HL-60 (cell line): ENCODE data around the gene TMEM80.
"Not testable (repeated sequence)": the region's sequence is repeated elsewhere in the genome, so short reads cannot be mapped to it uniquely, and the experiment has no call there.

Experiments
- DNase-seq, 2 experiments: peaks; one replicate each; pipeline ENCODE4 v3.0.0-alpha.2; 2010 to 2020; ENCODE audit warnings: low read depth in 1 of 2, low spot score in 1 of 2
- H3K27ac ChIP-seq: fragments of 250-450 bp; sonication (Bioruptor Pico); replicated peaks from 2 replicates; pipeline ENCODE4 v1.5.1; 2020; ENCODE audit warnings: mild to moderate bottlenecking, moderate library complexity
- H3K27me3 ChIP-seq: fragments of 250-450 bp; sonication (Bioruptor Pico); 2 replicates; pipeline ENCODE4 v1.5.1; 2021; ENCODE audit warnings: mild to moderate bottlenecking, moderate library complexity; ENCODE audit not compliant: insufficient read depth, poor library complexity, severe bottlenecking
- H3K4me3 ChIP-seq: replicated peaks from 2 replicates; pipeline ENCODE4 v1.5.1; 2011; ENCODE audit warnings: mild to moderate bottlenecking, control low read depth, low read length; ENCODE audit not compliant: insufficient read depth
- CTCF ChIP-seq: IDR thresholded peaks from one replicate; pipeline ENCODE4 v1.5.1; 2011; ENCODE audit warnings: low read length, control low read depth, inconsistent platforms; ENCODE audit not compliant: insufficient read depth
- GABPA ChIP-seq: IDR thresholded peaks from 2 replicates; pipeline ENCODE4 v1.6.1; 2012; ENCODE audit warnings: low read depth
- POLR2AphosphoS5 ChIP-seq: IDR thresholded peaks from 2 replicates; pipeline ENCODE4 v1.6.1; 2012; ENCODE audit warnings: low read depth
- REST ChIP-seq: IDR thresholded peaks from 2 replicates; pipeline ENCODE4 v1.6.1; 2012; ENCODE audit warnings: low read depth; ENCODE audit not compliant: insufficient replicate concordance
- SPI1 ChIP-seq: IDR thresholded peaks from 2 replicates; pipeline ENCODE4 v1.6.1; 2012; ENCODE audit warnings: low read depth, mild to moderate bottlenecking, borderline replicate concordance
- long read RNA-seq: library from polyadenylated mRNA; unstranded; transcript quantifications from one replicate; pipeline ENCODE4 v2.0.0, GENCODE V29; 2020

TMEM80 gene
- long read RNA-seq, partial matches to known transcripts, result 16 of 81 reads
- long read RNA-seq, other reads (novel, unspliced or antisense), result 64 of 81 reads

GRCh38 chr11:695538-696248, at the start of gene TMEM80:
Gene TMEM80, plus strand, starts transcription at chr11:695816. Its CDS starts 12 bp downstream, at chr11:695828.
- DNase-seq, result peak; percentile 94 to 99
- TF ChIP-seq POLR2AphosphoS5 (peak; percentile 63), GABPA (no peak), REST (peak; percentile 14)
- Histone ChIP-seq H3K27ac (peak within 1 kb of the TSS; percentile 100), H3K27me3 (no peaks in the 10 kb centered on the region), H3K4me3 (peak within 1 kb of the TSS; percentile 60)

GRCh38 chr11:646214-646613, 49.4 kb upstream of the TMEM80 start:
- no peak for DNase-seq
- Histone ChIP-seq H3K27me3 (no peaks in the 10 kb centered on the region), H3K4me3 (no peak overlapping the region), H3K27ac (no peak overlapping the region)
- TF ChIP-seq SPI1, result no peak
- TF ChIP-seq REST, result no peak
- no peak for TF ChIP-seq GABPA
- no peak for TF ChIP-seq CTCF
- no peak for TF ChIP-seq POLR2AphosphoS5

- DNase-seq, H3K27ac ChIP-seq, H3K27me3 ChIP-seq, H3K4me3 ChIP-seq: not testable (repeated sequence)
These were observed 47.9 kb upstream of the TMEM80 start for GRCh38 chr11:647672-648158.

GRCh38 chr11:650482-650881, 45.1 kb upstream of the TMEM80 start:
- TF ChIP-seq GABPA (no peak), SPI1 (no peak), REST (no peak), POLR2AphosphoS5 (no peak), CTCF (no peak)
- H3K27ac ChIP-seq, result no peak overlapping the region
- no peak overlapping the region for H3K4me3 ChIP-seq
- H3K27me3 ChIP-seq, result no peaks in the 10 kb centered on the region
- no peak for DNase-seq
